ENCODE measurements around the gene LYZL4. TPM values are rescaled to one million over a fixed set of nuclear protein-coding genes. Genes with fewer than 3 reads are reported as not detected.

LYZL4 gene
- polyA plus RNA-seq, 1 donor from 2014 or later: not detected

DNA sequence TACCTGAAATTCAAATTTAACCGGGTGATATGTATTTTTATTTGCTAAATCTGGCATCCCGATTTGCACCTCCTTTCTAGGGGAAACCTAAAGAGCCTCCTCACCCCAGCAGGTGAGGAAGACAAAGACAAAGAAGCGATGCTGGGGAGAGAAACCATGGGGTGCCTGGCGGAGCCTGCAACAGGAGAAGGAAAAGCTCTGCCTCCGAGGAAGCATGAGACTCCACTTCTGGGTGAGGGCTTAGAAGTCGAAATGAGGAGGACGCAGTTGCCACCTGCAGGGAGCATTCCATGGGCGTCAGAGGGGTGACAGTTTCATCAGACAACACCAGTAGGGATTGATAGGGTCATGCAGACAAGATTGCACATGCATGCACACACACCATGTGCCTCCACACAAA, 30.5 kb upstream of the LYZL4 start:
- Histone ChIP-seq H3K27ac (ENCODE audit: low read length) (no peak overlapping the region), H3K9me2 (ENCODE audit: insufficient read depth, low read length) (no peaks in the 10 kb centered on the region), H3K36me3 (ENCODE audit: insufficient read depth, low read length) (no peaks in the 10 kb centered on the region), H4K20me1 (ENCODE audit: insufficient read depth) (no peaks in the 10 kb centered on the region), H2AFZ (ENCODE audit: low read depth, low read length) (no peak overlapping the region), H3K9me3 (ENCODE audit: low read length) (no peaks in the 10 kb centered on the region), H3F3A (ENCODE audit: insufficient read depth, low read length, poor library complexity, severe bottlenecking) (no peaks in the 10 kb centered on the region), H3K79me2 (replicated peaks; ENCODE audit: insufficient read depth, low read length) (no peaks in the 10 kb centered on the region), H3K4me3 (ENCODE audit: low read length) (no peak overlapping the region), H3K27me3 (ENCODE audit: insufficient read depth, low read depth, low read length) (no peaks in the 10 kb centered on the region), H3K9ac (ENCODE audit: low read length) (no peak overlapping the region), H3K4me2 (ENCODE audit: low read length) (no peak overlapping the region)
- TF ChIP-seq RAD21 (conservative IDR thresholded peaks at IDR 0.05): no peak
- no peak for TF ChIP-seq TAF1 (IDR thresholded peaks at IDR 0.05; ENCODE audit: low read depth)
- TF ChIP-seq, protein P1, sequence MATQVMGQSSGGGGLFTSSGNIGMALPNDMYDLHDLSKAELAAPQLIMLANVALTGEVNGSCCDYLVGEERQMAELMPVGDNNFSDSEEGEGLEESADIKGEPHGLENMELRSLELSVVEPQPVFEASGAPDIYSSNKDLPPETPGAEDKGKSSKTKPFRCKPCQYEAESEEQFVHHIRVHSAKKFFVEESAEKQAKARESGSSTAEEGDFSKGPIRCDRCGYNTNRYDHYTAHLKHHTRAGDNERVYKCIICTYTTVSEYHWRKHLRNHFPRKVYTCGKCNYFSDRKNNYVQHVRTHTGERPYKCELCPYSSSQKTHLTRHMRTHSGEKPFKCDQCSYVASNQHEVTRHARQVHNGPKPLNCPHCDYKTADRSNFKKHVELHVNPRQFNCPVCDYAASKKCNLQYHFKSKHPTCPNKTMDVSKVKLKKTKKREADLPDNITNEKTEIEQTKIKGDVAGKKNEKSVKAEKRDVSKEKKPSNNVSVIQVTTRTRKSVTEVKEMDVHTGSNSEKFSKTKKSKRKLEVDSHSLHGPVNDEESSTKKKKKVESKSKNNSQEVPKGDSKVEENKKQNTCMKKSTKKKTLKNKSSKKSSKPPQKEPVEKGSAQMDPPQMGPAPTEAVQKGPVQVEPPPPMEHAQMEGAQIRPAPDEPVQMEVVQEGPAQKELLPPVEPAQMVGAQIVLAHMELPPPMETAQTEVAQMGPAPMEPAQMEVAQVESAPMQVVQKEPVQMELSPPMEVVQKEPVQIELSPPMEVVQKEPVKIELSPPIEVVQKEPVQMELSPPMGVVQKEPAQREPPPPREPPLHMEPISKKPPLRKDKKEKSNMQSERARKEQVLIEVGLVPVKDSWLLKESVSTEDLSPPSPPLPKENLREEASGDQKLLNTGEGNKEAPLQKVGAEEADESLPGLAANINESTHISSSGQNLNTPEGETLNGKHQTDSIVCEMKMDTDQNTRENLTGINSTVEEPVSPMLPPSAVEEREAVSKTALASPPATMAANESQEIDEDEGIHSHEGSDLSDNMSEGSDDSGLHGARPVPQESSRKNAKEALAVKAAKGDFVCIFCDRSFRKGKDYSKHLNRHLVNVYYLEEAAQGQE (IDR thresholded peaks at IDR 0.05; ENCODE audit: borderline replicate concordance): no peak
- no peak for TF ChIP-seq MXI1 (conservative IDR thresholded peaks at IDR 0.05; ENCODE audit: poor library complexity, severe bottlenecking)
- TF ChIP-seq SMC3 (conservative IDR thresholded peaks at IDR 0.05; ENCODE audit: poor library complexity): no peak
- TF ChIP-seq POLR2AphosphoS5 (IDR thresholded peaks at IDR 0.05): no peak

DNA sequence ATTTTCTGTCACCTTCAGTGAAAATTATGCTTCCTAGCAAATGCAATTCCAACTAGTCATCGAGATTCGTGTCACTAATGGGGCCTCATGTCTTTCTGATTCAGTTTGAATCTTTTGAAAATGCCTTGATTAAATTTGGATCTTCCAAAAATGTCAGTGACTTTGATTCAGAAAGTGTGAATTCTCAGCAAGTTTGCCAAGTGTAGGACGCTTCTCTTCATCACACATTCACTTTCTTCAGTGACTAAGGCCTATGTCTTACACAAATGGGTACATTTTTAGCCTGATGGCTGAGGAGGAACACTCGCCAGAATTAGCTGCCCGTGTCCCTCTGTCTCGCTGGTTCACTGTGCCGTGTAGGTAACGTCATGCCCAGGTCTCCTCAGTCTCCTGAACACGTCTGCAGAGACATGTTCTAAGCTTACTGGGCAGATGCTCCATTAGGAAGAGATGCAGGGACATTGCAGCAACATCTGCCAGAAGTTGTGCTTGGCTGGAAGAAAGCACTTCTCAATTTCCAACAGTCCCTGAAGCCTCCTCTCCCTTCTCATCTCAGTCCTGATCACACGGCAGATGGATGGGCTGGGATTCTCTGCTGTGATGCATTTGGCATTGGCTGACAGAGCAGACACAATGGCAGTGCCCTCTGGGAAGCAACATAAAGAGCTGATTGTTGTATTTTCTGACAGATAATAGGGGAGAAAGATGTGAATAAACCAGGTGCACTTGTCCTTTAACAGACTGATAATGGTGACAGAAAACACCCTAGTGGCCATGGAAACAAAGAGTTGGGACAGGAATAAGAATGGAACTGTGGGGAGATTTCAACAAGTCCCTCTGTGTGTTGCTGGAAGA, 29.1 kb upstream of the LYZL4 start:
- Histone ChIP-seq H3K4me2 (ENCODE audit: low read length) (no peak overlapping the region), H3K9me2 (ENCODE audit: insufficient read depth, low read length) (no peaks in the 10 kb centered on the region), H3K4me3 (ENCODE audit: low read length) (peak overlapping the region; percentile 33), H3K36me3 (ENCODE audit: insufficient read depth, low read length) (no peaks in the 10 kb centered on the region), H4K20me1 (ENCODE audit: insufficient read depth) (no peaks in the 10 kb centered on the region), H3K79me2 (replicated peaks; ENCODE audit: insufficient read depth, low read length) (no peaks in the 10 kb centered on the region), H3K9me3 (ENCODE audit: low read length) (no peaks in the 10 kb centered on the region), H3K27ac (ENCODE audit: low read length) (peak overlapping the region; percentile 24), H3F3A (ENCODE audit: insufficient read depth, low read length, poor library complexity, severe bottlenecking) (no peaks in the 10 kb centered on the region), H2AFZ (ENCODE audit: low read depth, low read length) (no peak overlapping the region), H3K9ac (ENCODE audit: low read length) (no peak overlapping the region), H3K27me3 (ENCODE audit: insufficient read depth, low read depth, low read length) (no peaks in the 10 kb centered on the region)
- TF ChIP-seq EP300 (conservative IDR thresholded peaks at IDR 0.05; ENCODE audit: poor library complexity, severe bottlenecking): peak; percentile 90
- TF ChIP-seq, protein P2, sequence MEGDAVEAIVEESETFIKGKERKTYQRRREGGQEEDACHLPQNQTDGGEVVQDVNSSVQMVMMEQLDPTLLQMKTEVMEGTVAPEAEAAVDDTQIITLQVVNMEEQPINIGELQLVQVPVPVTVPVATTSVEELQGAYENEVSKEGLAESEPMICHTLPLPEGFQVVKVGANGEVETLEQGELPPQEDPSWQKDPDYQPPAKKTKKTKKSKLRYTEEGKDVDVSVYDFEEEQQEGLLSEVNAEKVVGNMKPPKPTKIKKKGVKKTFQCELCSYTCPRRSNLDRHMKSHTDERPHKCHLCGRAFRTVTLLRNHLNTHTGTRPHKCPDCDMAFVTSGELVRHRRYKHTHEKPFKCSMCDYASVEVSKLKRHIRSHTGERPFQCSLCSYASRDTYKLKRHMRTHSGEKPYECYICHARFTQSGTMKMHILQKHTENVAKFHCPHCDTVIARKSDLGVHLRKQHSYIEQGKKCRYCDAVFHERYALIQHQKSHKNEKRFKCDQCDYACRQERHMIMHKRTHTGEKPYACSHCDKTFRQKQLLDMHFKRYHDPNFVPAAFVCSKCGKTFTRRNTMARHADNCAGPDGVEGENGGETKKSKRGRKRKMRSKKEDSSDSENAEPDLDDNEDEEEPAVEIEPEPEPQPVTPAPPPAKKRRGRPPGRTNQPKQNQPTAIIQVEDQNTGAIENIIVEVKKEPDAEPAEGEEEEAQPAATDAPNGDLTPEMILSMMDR (IDR thresholded peaks at IDR 0.05; ENCODE audit: poor library complexity, severe bottlenecking): no peak
- no peak for TF ChIP-seq SMC3 (conservative IDR thresholded peaks at IDR 0.05; ENCODE audit: poor library complexity)
- TF ChIP-seq POLR2AphosphoS5 (IDR thresholded peaks at IDR 0.05): peak; percentile 54
- no peak for TF ChIP-seq MXI1 (conservative IDR thresholded peaks at IDR 0.05; ENCODE audit: poor library complexity, severe bottlenecking)
- TF ChIP-seq, protein P1 (IDR thresholded peaks at IDR 0.05; ENCODE audit: borderline replicate concordance): no peak
- no peak for TF ChIP-seq TAF1 (IDR thresholded peaks at IDR 0.05; ENCODE audit: low read depth)
